ENCODE results near the gene MARCHF2.

DNA sequence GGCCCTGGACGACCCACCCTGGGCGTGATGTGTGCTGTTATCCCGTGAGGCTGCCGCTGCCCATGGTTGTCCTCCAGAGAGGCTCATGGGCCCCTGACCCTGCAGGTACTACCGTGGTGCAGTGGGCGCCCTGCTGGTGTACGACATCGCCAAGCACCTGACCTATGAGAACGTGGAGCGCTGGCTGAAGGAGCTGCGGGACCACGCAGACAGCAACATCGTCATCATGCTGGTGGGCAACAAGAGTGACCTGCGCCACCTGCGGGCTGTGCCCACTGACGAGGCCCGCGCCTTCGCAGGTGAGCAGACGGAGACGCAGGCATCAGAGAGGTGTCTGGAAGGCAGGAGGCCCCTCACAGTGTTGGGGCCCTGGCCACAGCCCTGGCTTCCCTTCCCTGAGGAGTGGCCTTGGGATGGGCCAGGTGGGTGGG lies 11.1 kb upstream of the MARCHF2 start:
- TF ChIP-seq, protein P1, sequence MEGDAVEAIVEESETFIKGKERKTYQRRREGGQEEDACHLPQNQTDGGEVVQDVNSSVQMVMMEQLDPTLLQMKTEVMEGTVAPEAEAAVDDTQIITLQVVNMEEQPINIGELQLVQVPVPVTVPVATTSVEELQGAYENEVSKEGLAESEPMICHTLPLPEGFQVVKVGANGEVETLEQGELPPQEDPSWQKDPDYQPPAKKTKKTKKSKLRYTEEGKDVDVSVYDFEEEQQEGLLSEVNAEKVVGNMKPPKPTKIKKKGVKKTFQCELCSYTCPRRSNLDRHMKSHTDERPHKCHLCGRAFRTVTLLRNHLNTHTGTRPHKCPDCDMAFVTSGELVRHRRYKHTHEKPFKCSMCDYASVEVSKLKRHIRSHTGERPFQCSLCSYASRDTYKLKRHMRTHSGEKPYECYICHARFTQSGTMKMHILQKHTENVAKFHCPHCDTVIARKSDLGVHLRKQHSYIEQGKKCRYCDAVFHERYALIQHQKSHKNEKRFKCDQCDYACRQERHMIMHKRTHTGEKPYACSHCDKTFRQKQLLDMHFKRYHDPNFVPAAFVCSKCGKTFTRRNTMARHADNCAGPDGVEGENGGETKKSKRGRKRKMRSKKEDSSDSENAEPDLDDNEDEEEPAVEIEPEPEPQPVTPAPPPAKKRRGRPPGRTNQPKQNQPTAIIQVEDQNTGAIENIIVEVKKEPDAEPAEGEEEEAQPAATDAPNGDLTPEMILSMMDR (IDR thresholded peaks at IDR 0.05), result no peak
- no peak for TF ChIP-seq POLR2A (IDR thresholded peaks at IDR 0.05)
- TF ChIP-seq POLR2AphosphoS5 (IDR thresholded peaks at IDR 0.05; ENCODE audit: insufficient read depth in 1 of 2, low read depth in 1 of 2), result no peak

All from vagina (tissue), 2 donors.